H1 (cell line): ENCODE measurements around the gene MS4A8. TPM values are rescaled to one million over a fixed set of nuclear protein-coding genes. Genes with fewer than 3 reads are reported as not detected.

Source experiments
- CTCF ChIA-PET: fragments of 300-600 bp; sonication (Branson Sonifier 250); formaldehyde crosslinking; loops from one replicate; lab custom pipeline; 2021; ENCODE audit not compliant: partially characterized antibody; lab: Charles Lee
- POLR2A ChIA-PET: fragments of 300-600 bp; sonication (Branson Sonifier 250); formaldehyde crosslinking; loops from one replicate; lab custom pipeline; 2021; ENCODE audit warnings: inconsistent platforms; ENCODE audit not compliant: partially characterized antibody; lab: Charles Lee
- DNase-seq, 2 experiments: peaks; one replicate each; pipeline versions ENCODE4 v3.0.0 to v3.0.0-alpha.2; 2010 to 2022; ENCODE audit warnings: low spot score in 2 of 2, low read depth in 1 of 2, mixed read lengths in 1 of 2
- FAIRE-seq: peaks from 2 replicates; lab custom pipeline; 2011; peaks lifted over from hg19 to GRCh38; lab: Jason Lieb, UNC
- H2AFZ ChIP-seq: 2 replicates; pipeline ENCODE4 v1.8.1; 2012; ENCODE audit warnings: low read length, inconsistent platforms
- H2AK5ac ChIP-seq: 2 replicates; pipeline ENCODE4 v1.6.1; 2013; ENCODE audit warnings: low read depth, low read length
- H2BK120ac ChIP-seq: replicated peaks from 2 replicates; pipeline ENCODE3; 2013; ENCODE audit warnings: low read depth, low read length, inconsistent platforms
- H2BK12ac ChIP-seq: 2 replicates; pipeline ENCODE4 v1.6.1; 2013; ENCODE audit warnings: low read depth, low read length
- H2BK15ac ChIP-seq: 2 replicates; pipeline ENCODE4 v1.6.1; 2013; ENCODE audit warnings: low read length
- H2BK20ac ChIP-seq: 2 replicates; pipeline ENCODE4 v1.6.1; 2013; ENCODE audit warnings: low read length
- H2BK5ac ChIP-seq: 2 replicates; pipeline ENCODE4 v1.6.1; 2013; ENCODE audit warnings: low read depth, low read length
- H3K14ac ChIP-seq: 2 replicates; pipeline ENCODE4 v1.6.1; 2013; ENCODE audit warnings: inconsistent platforms; ENCODE audit not compliant: insufficient read length
- H3K18ac ChIP-seq: 2 replicates; pipeline ENCODE4 v1.6.1; 2013; ENCODE audit warnings: low read length; ENCODE audit errors: extremely low read depth
- H3K23ac ChIP-seq: 2 replicates; pipeline ENCODE4 v1.6.1; 2013; ENCODE audit warnings: inconsistent platforms; ENCODE audit not compliant: insufficient read length
- H3K23me2 ChIP-seq: 2 replicates; pipeline ENCODE4 v1.6.1; 2013; ENCODE audit warnings: low read depth, low read length
- H3K27ac ChIP-seq: 2 replicates; pipeline ENCODE4 v1.6.1; 2011; ENCODE audit warnings: low read depth, low read length, inconsistent platforms
- H3K27me3 ChIP-seq, 4 experiments: replicated peaks in 1 of 4; 1 replicate in 1 of 4; 2 replicates in 3 of 4; pipeline versions ENCODE4 v1.6.1 to v1.8.1; 2011 to 2013; ENCODE audit warnings: low read length in 3 of 4, mild to moderate bottlenecking in 3 of 4, inconsistent platforms in 2 of 4, mixed read lengths in 2 of 4, moderate library complexity in 1 of 4; ENCODE audit not compliant: control insufficient read depth in 3 of 4, insufficient read depth in 3 of 4; ENCODE audit errors: extremely low read depth in 1 of 4
- H3K36me3 ChIP-seq, 4 experiments: 2 replicates each; pipeline versions ENCODE4 v1.6.1 to v1.8.1; 2011 to 2013; ENCODE audit warnings: mild to moderate bottlenecking in 4 of 4, low read length in 3 of 4, moderate library complexity in 2 of 4, control low read depth in 1 of 4, inconsistent platforms in 1 of 4; ENCODE audit not compliant: insufficient read depth in 4 of 4, control insufficient read depth in 2 of 4
- H3K4ac ChIP-seq: replicated peaks from 2 replicates; pipeline ENCODE3; 2013; ENCODE audit warnings: low read length, low read depth, mixed read lengths, inconsistent platforms; ENCODE audit not compliant: insufficient read length
- H3K4me1 ChIP-seq, 4 experiments: replicated peaks in 1 of 4; 1 replicate in 1 of 4; 2 replicates in 3 of 4; pipeline versions ENCODE4 v1.6.1 to v1.8.1; 2011 to 2013; ENCODE audit warnings: low read length in 3 of 4, inconsistent platforms in 2 of 4, mixed read lengths in 1 of 4; ENCODE audit not compliant: insufficient read depth in 4 of 4, control insufficient read depth in 3 of 4
- H3K4me2 ChIP-seq, 2 experiments: 2 replicates each; pipeline versions ENCODE4 v1.6.1 to v1.8.1; 2011 to 2013; ENCODE audit warnings: low read depth in 2 of 2, low read length in 2 of 2, control low read depth in 1 of 2, inconsistent platforms in 1 of 2, mild to moderate bottlenecking in 1 of 2; ENCODE audit not compliant: insufficient read depth in 1 of 2
- H3K4me3 ChIP-seq, 4 experiments: fragments of 200-600, 300-600 bp in 1 of 4; sonication (generic), shearing (Covaris generic), sonication (Bioruptor Twin) in 1 of 4; 2 replicates each; pipeline versions ENCODE4 v1.5.1 to v1.8.1; 2011 to 2016; ENCODE audit warnings: low read length in 4 of 4, low read depth in 3 of 4, control low read depth in 2 of 4, inconsistent platforms in 2 of 4, mild to moderate bottlenecking in 2 of 4, mixed read lengths in 1 of 4, moderate library complexity in 1 of 4; ENCODE audit not compliant: insufficient read depth in 2 of 4; ENCODE audit errors: extremely low read depth in 1 of 4
- H3K56ac ChIP-seq: replicated peaks from 2 replicates; pipeline ENCODE3; 2013; ENCODE audit warnings: low read depth, mild to moderate bottlenecking, mixed read lengths, low read length, inconsistent platforms; ENCODE audit not compliant: insufficient read length
- H3K79me1 ChIP-seq: 2 replicates; pipeline ENCODE4 v1.6.1; 2013; ENCODE audit warnings: low read depth, low read length, control low read depth
- H3K79me2 ChIP-seq, 2 experiments: 2 replicates each; pipeline versions ENCODE4 v1.6.1 to v1.8.1; 2012 to 2013; ENCODE audit warnings: low read length in 2 of 2, mild to moderate bottlenecking in 2 of 2, inconsistent platforms in 1 of 2; ENCODE audit not compliant: insufficient read depth in 2 of 2, control insufficient read depth in 1 of 2
- H3K9ac ChIP-seq, 4 experiments: replicated peaks in 1 of 4; 1 replicate in 1 of 4; 2 replicates in 3 of 4; pipeline versions ENCODE4 v1.6.1 to v1.8.1; 2011 to 2013; ENCODE audit warnings: low read depth in 3 of 4, low read length in 3 of 4, control low read depth in 2 of 4, mild to moderate bottlenecking in 2 of 4, moderate library complexity in 2 of 4, inconsistent platforms in 1 of 4; ENCODE audit errors: extremely low read depth in 1 of 4
- H3K9me3 ChIP-seq, 2 experiments: 2 replicates each; pipeline versions ENCODE4 v1.6.1 to v1.8.1; 2012 to 2013; ENCODE audit warnings: mild to moderate bottlenecking in 2 of 2, moderate library complexity in 2 of 2, control low read depth in 1 of 2, inconsistent platforms in 1 of 2, low read depth in 1 of 2, low read length in 1 of 2, mixed read lengths in 1 of 2; ENCODE audit not compliant: insufficient read depth in 2 of 2
- H4K20me1 ChIP-seq, 2 experiments: replicated peaks in 1 of 2; 2 replicates each; pipeline versions ENCODE3 to v1.8.1; 2011 to 2013; ENCODE audit warnings: inconsistent platforms in 2 of 2, low read length in 2 of 2, mild to moderate bottlenecking in 1 of 2; ENCODE audit not compliant: insufficient read depth in 2 of 2, control insufficient read depth in 1 of 2
- H4K5ac ChIP-seq: 2 replicates; pipeline ENCODE4 v1.6.1; 2013; ENCODE audit warnings: low read length, low read depth, mixed read lengths, inconsistent platforms; ENCODE audit not compliant: insufficient read length
- H4K8ac ChIP-seq: 2 replicates; pipeline ENCODE4 v1.8.0; 2013; ENCODE audit warnings: mild to moderate bottlenecking, moderate library complexity, low read length, inconsistent platforms; ENCODE audit not compliant: insufficient read depth; ENCODE audit errors: extremely low read depth
- H4K91ac ChIP-seq: replicated peaks from 2 replicates; pipeline ENCODE3; 2013; ENCODE audit warnings: low read length, mixed read lengths, inconsistent platforms; ENCODE audit not compliant: insufficient read length
- BRCA1 ChIP-seq: IDR thresholded peaks from 2 replicates; pipeline ENCODE4 v1.6.1; 2012; ENCODE audit warnings: low read depth, low read length, improper control_type of control experiment
- CBX8 ChIP-seq: fragments of 300-800, 300-1000 bp; sonication (generic); IDR thresholded peaks from 2 replicates; pipeline ENCODE4 v1.7.1; 2016; ENCODE audit warnings: low read depth, low read length, borderline replicate concordance
- CHD1 ChIP-seq: IDR thresholded peaks from 2 replicates; pipeline ENCODE4 v1.6.1; 2012; ENCODE audit warnings: low read depth, low read length, improper control_type of control experiment
- HDAC6 ChIP-seq: IDR thresholded peaks from one replicate; pipeline ENCODE4 v1.7.1; 2012; ENCODE audit warnings: low read depth, mild to moderate bottlenecking, inconsistent platforms, low read length, moderate library complexity
- POLR2AphosphoS5 ChIP-seq: IDR thresholded peaks from 2 replicates; pipeline ENCODE4 v1.6.1; 2011; ENCODE audit warnings: low read depth, low read length
- RXRA ChIP-seq: IDR thresholded peaks from 2 replicates; pipeline ENCODE4 v1.6.1; 2011; ENCODE audit warnings: low read depth, mild to moderate bottlenecking, low read length, moderate library complexity; ENCODE audit not compliant: insufficient read depth
- SAP30 ChIP-seq: fragments of 300-600 bp; sonication (generic); IDR thresholded peaks from 2 replicates; pipeline ENCODE4 v1.7.1; 2012; ENCODE audit warnings: low read length, moderate library complexity, mild to moderate bottlenecking, inconsistent platforms; ENCODE audit not compliant: insufficient read depth, insufficient replicate concordance
- WGBS, 2 experiments: shearing (Covaris generic) in 1 of 2; methylation state at CpG; one replicate each; pipeline versions ENCODE4 v1.1.6 to v1.1.7; 2013 to 2015; ENCODE audit warnings: low lambda C conversion rate in 2 of 2, mixed read lengths in 2 of 2, inconsistent platforms in 1 of 2, low coverage in 1 of 2, missing lambda C conversion rate in 1 of 2; ENCODE audit not compliant: insufficient replicate concordance in 2 of 2, insufficient coverage in 1 of 2, insufficient read length in 1 of 2; ENCODE audit errors: extremely low coverage in 1 of 2, missing lambda C conversion rate in 1 of 2; 5-methylcytosine and 5-hydroxymethylcytosine counted together
- polyA plus RNA-seq, 7 experiments: library from polyadenylated mRNA; depleted of rRNA in 3 of 7; stranded (reverse) in 5 of 7; unstranded in 2 of 7; fragments of >200 nt in 5 of 7; fragments of 200-250 nt in 2 of 7; gene quantifications; 1 replicate in 5 of 7; 2 replicates in 1 of 7; 4 replicates in 1 of 7; pipeline versions ENCODE4 v1.2.1 to v1.2.3, GENCODE V29; 2011 to 2013; ENCODE audit warnings: missing spikeins in 2 of 7, mixed read lengths in 2 of 7
- total RNA-seq: library from RNA; stranded (reverse); fragmentation: NEBNext Ultra II Directional; extraction: Animal tissue kit (Norgen Biotek cat#: 25700); gene quantifications from 2 replicates; pipeline ENCODE4 v1.2.1, GENCODE V29; 2021

Gene MS4A8
- total and polyA plus RNA-seq, 2 of the 8 experiments (the other 6 are each of a cell fraction or from before 2014, with no cell fraction given): not detected

GRCh38 chr11:60680455-60681119, 18.8 kb upstream of the MS4A8 start:
- ChIA-PET CTCF (interaction anchor here (0.7 to 1.1 kb wide), 3 partner anchors 13 to 1218 kb away, joined by 3 read pairs; no protein-coding TSS in a partner anchor), POLR2A (no interaction called here)
- Histone ChIP-seq H3K27ac (no peak overlapping the region), H4K91ac (no peak overlapping the region), H3K23ac (no peak overlapping the region), H4K8ac (no peak overlapping the region), H3K23me2 (no peaks in the 10 kb centered on the region), H2BK20ac (no peak overlapping the region), H2AK5ac (no peak overlapping the region), H3K4me3 (no peak overlapping the region), H2BK5ac (no peak overlapping the region), H3K4ac (no peak overlapping the region), H3K4me2 (no peak overlapping the region), H4K5ac (no peak overlapping the region), H3K56ac (no peak overlapping the region), H2AFZ (no peak overlapping the region), H3K9ac (no peak overlapping the region), H3K79me2 (no peaks in the 10 kb centered on the region), H2BK15ac (no peak overlapping the region), H3K14ac (no peak overlapping the region), H4K20me1 (no peaks in the 10 kb centered on the region), H3K18ac (no peak overlapping the region), H2BK12ac (no peak overlapping the region), H3K79me1 (no peaks in the 10 kb centered on the region), H3K4me1 (no peaks in the 10 kb centered on the region), H2BK120ac (no peak overlapping the region), H3K9me3 (peaks cover 20 to 31% of the 10 kb centered on the region in 2 experiments), H3K36me3 (no peaks in the 10 kb centered on the region), H3K27me3 (no peaks in the 10 kb centered on the region)
- DNase-seq (no peak), FAIRE-seq (no peak)
- no peak for TF ChIP-seq CHD1
- no peak for TF ChIP-seq POLR2AphosphoS5
- no peak for TF ChIP-seq HDAC6
- no peak for TF ChIP-seq CBX8
- TF ChIP-seq SAP30: no peak
- no peak for TF ChIP-seq RXRA
- TF ChIP-seq BRCA1: no peak
- WGBS, 2 experiments: 78% methylated on average over 3 of the region's 3 CpGs; no CpG with 5 or more reads in 1 of the 2 experiments
